ENCODE measurements around the gene FOXL3.

- no peak for TF ChIP-seq EZH2phosphoT487 (IDR thresholded peaks at IDR 0.05; ENCODE audit: borderline replicate concordance, low read length)
- TF ChIP-seq CTCF (IDR thresholded peaks at IDR 0.05; ENCODE audit: low read depth, low read length, poor library complexity, severe bottlenecking) = no peak
Measured at GRCh38 chr7:266851-267840, 22.8 kb upstream of the FOXL3 start.
